H54 (cell line): ENCODE results near the gene EPHA5.

Experiments used
- DNase-seq: peaks from one replicate; pipeline ENCODE4 v3.0.0; 2011; ENCODE audit warnings: low spot score, mixed read lengths; ENCODE audit not compliant: insufficient read length
- FAIRE-seq: peaks from 3 replicates; lab custom pipeline; 2011; peaks lifted over from hg19 to GRCh38; lab: Jason Lieb, UNC
- POLR2A ChIP-seq: IDR thresholded peaks from 2 replicates; pipeline ENCODE4 v1.6.1; 2011; ENCODE audit warnings: low read depth, mild to moderate bottlenecking, low read length

The EPHA5 gene

GRCh38 chr4:65653740-65654361 lies 16.4 kb downstream of the EPHA5 start:
- DNase-seq (no peak), FAIRE-seq (no peak)
- TF ChIP-seq POLR2A, result no peak

GRCh38 chr4:65651751-65652150 lies 18.5 kb downstream of the EPHA5 start:
- FAIRE-seq, result no peak
- TF ChIP-seq POLR2A, result no peak
- no peak for DNase-seq

GRCh38 chr4:65651031-65651430 lies 19.3 kb downstream of the EPHA5 start:
- no peak for DNase-seq
- TF ChIP-seq POLR2A, result no peak
- no peak for FAIRE-seq

DNA sequence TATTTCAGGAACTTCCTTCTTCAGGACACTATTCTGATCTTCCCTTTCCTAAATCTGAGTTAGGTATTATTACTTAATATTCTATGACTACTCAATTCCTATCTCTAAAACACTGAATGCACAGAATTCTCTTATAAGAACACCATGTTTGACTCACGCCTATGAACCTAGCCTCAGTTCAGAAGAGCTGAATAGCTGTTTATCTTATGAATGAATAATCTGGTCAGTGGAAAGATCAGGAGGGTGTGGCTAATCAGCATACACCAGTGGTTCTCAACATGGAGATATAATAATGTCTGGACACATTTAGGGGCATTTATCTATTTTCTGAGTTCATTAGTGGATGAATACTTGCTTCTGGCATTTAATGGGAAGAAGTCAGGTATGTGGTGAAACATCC lies 24.2 kb downstream of the EPHA5 start:
- FAIRE-seq (no peak), DNase-seq (no peak)
- no peak for TF ChIP-seq POLR2A

GRCh38 chr4:65645185-65645584 lies 25.1 kb downstream of the EPHA5 start:
- FAIRE-seq (no peak), DNase-seq (no peak)
- no peak for TF ChIP-seq POLR2A

- FAIRE-seq (no peak), DNase-seq (no peak)
- no peak for TF ChIP-seq POLR2A
These were observed 35.1 kb downstream of the EPHA5 start for GRCh38 chr4:65635051-65635821.

DNA sequence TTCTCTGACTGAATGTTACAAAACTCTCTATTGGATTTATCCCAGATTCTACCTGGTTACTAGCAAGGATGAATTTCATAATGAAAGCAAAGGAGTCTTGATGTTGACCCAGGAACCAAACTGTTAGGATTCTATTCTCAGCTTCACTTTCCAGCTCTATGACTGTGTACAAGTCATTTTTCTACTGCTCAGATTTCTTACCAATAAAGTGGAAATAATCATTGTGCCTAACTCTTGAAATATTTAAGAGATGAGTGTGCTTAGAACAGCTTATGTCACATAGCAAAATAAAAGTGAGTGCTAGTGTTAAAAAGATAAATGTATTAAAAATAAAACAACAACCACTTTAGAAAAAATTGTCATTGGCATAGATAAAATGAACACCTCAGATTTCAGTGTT lies 45.6 kb downstream of the EPHA5 start:
- TF ChIP-seq POLR2A, result no peak
- DNase-seq (no peak), FAIRE-seq (no peak)

DNA sequence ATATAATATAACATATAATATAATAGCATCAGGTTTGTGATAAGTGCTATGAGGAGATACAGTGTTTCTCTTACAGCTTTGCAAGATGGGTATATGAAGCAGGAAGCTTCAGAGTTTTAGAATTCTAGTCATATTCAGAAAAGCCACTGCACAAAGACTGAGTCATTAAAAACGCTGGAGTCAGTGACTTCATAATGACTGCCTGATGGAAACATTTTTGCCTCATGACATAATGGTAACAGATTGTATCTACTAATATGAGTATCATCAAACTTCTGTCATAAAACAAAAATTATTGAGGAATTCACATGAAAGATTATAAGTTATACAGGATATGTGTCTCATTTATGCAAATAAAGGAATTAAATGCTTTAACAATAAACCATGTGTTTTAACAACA lies 46.8 kb downstream of the EPHA5 start:
- TF ChIP-seq POLR2A, result no peak
- DNase-seq (no peak), FAIRE-seq (no peak)

GRCh38 chr4:65617416-65617815 lies 52.9 kb downstream of the EPHA5 start:
- DNase-seq (no peak), FAIRE-seq (no peak)
- TF ChIP-seq POLR2A, result no peak

GRCh38 chr4:65604515-65604914 lies 65.8 kb downstream of the EPHA5 start:
- no peak for TF ChIP-seq POLR2A
- DNase-seq (no peak), FAIRE-seq (no peak)

DNA sequence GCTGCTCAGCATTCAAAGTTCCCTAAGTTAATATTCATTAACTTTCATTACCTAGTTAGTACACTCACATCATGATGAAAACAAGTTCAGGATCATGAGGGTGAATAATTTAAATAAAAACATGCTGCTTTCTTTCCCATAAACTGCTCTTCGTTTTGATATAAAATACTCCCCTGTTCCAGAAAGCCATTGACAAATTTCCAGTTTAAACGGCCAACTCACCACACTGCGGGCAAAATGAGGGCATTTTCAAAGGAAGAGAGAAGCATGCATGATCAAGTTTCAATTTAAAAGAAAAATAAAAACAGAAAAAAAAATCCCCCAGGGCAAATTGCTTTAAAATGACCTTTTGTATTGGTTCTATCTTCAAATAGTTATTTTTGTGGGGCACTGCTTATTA lies 69.6 kb downstream of the EPHA5 start:
- FAIRE-seq, result no peak
- no peak for DNase-seq
- no peak for TF ChIP-seq POLR2A

DNA sequence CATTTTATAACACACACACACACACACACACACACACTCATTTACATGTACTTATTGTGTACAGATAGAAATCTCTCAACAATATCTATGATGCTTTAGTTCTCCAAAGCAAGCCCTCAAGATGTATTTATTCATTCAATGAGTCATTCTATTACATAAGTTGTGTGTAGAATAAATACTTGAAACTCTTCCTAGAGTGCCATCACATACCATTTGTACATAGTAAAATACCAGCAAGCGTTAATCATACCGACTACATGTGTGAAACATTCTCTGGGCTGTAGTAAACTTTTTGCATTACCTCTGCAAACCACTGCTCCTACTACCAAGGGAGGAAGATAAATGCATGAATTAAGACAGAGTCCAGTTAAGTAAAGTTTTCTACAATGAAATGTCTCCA lies 70.9 kb downstream of the EPHA5 start:
- no peak for FAIRE-seq
- TF ChIP-seq POLR2A, result no peak
- no peak for DNase-seq

DNA sequence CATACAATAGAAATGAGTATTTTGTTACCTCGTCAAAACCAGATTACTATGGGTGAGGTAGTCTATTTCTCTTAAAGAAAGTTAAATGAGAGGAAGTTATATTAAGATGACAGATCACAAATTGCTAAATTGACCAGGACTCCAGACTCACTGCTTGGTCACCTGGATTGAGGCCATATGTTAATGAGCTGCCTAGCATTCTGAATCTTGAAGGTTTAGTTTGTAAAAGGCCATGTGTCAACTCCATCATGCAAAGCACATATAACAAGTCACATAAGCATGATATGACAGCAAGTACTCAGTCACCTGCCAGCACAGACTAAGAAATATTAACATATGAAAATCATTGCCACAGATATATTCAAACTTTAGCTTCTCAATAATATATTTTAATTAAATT lies 72.6 kb downstream of the EPHA5 start:
- TF ChIP-seq POLR2A, result no peak
- no peak for DNase-seq
- FAIRE-seq, result no peak

DNA sequence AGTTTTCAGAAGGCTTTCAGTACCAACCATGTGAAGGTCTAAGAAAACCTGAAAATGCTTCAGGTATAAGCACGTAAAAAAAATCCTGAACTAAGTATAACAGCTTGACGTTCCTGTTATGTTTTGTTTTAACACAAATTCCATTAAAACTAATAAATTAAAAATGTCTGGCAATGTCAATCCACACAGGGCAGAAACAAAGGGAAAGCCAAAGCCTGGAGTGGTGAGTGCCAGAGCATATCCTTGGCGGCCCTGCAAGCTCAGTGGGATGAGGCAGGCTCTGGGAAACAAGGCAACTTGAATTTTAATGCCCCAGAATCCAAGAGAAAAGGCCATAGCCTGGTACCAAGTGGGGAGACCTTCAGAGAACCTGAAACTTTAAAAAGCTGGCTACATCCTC lies 78.2 kb downstream of the EPHA5 start:
- DNase-seq (no peak), FAIRE-seq (no peak)
- TF ChIP-seq POLR2A, result no peak

DNA sequence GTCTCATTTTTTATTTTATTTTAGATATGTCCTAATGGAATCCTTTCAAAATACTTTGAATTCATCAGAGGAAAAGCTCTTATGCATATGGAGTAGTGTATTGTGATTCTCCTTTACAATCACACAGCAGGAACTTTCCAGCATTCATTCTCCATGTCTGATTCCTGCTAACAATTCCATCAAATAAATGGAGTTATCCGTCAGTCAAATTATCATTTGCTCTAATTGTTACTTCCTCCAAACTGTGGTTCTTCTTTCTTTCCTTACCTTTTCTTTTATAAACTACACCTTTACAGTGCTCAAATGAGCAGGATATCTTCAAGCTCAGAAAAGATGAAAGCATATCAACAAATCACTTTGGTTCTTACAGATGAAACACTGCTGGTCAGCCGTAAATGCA lies 80.4 kb downstream of the EPHA5 start:
- no peak for TF ChIP-seq POLR2A
- no peak for DNase-seq
- FAIRE-seq, result no peak
